Gastrocnemius medialis (tissue), 4 donors: Measurements from ENCODE around the gene CEP104. TPM values are rescaled to one million over a fixed set of nuclear protein-coding genes. Genes with fewer than 3 reads are reported as not detected.

Experiments used
- ATAC-seq, 2 donors: fragments of 150-250 bp; one replicate each; pipeline ENCODE4 v1.9.1; 2016
- DNase-seq, 2 donors: peaks; one replicate each; pipeline ENCODE4 v3.0.0-alpha.2; 2019
- H3K27ac ChIP-seq, 4 donors: fragments of 200-600 bp; sonication (generic); 1 replicate in 1 of 4; 2 replicates in 3 of 4; pipeline ENCODE4 v1.5.1; 2016 to 2018; ENCODE audit warnings: mild to moderate bottlenecking in 2 of 4, moderate library complexity in 1 of 4
- H3K27me3 ChIP-seq, 3 donors: fragments of 200-600 bp; sonication (generic) in 2 of 3; 1 replicate in 1 of 3; 2 replicates in 2 of 3; pipeline versions ENCODE4 v1.5.1 to v1.6.0; 2016 to 2019; ENCODE audit warnings: mild to moderate bottlenecking in 1 of 3, moderate library complexity in 1 of 3
- H3K36me3 ChIP-seq, 2 donors: fragments of 200-600 bp; sonication (generic) in 1 of 2; one replicate each; pipeline ENCODE4 v1.5.1; 2017 to 2018
- H3K4me1 ChIP-seq, 2 donors: fragments of 200-600 bp; sonication (generic) in 1 of 2; one replicate each; pipeline ENCODE4 v1.5.1; 2016 to 2017; ENCODE audit warnings: mild to moderate bottlenecking in 2 of 2
- H3K4me3 ChIP-seq, 4 donors: fragments of 200-600 bp; sonication (generic) in 3 of 4; 1 replicate in 1 of 4; 2 replicates in 3 of 4; pipeline ENCODE4 v1.5.1; 2016 to 2019; ENCODE audit warnings: mild to moderate bottlenecking in 2 of 4
- H3K9me3 ChIP-seq, 3 donors: fragments of 200-600 bp; sonication (generic) in 2 of 3; 1 replicate in 1 of 3; 2 replicates in 2 of 3; pipeline ENCODE4 v1.5.1; 2016 to 2019
- CTCF ChIP-seq, 5 experiments: fragments of 450-650 bp in 3 of 5; fragments of 200-600 bp in 2 of 5; sonication (generic) in 2 of 5; IDR thresholded peaks in 4 of 5; conservative IDR thresholded peaks in 1 of 5; 1 replicate in 4 of 5; 2 replicates in 1 of 5; pipeline ENCODE4 v1.5.1; 2016 to 2019; ENCODE audit warnings: antibody characterized with exemption in 5 of 5, mild to moderate bottlenecking in 3 of 5, moderate library complexity in 3 of 5
- POLR2A ChIP-seq, 2 donors: fragments of 450-650 bp; IDR thresholded peaks; one replicate each; pipeline ENCODE4 v1.6.1; 2017; ENCODE audit warnings: antibody characterized with exemption in 2 of 2, mild to moderate bottlenecking in 2 of 2, moderate library complexity in 2 of 2
- in situ Hi-C, 4 donors: fragments of 200-750 bp; cut with MboI; loops; one replicate each; pipeline versions ENCODE4 v1.15.0 to v1.8.0; 2017; ENCODE audit warnings: low sequenced_read_pairs in 4 of 4
- intact Hi-C: fragments of 100-400 bp; cut with DNase I; formaldehyde crosslinking; loops from one replicate; pipeline ENCODE4 v1.15.1; 2023; ENCODE audit warnings: low total_unique reads
- total RNA-seq, 4 donors: library from RNA; depleted of rRNA; stranded (reverse); fragments of >200 nt; gene quantifications; one replicate each; pipeline versions ENCODE4 v1.1.0 to v1.2.3, GENCODE V29; 2016

CEP104 gene
- total RNA-seq, 4 donors from 2014 or later, result 16.6 to 39.0 (median 21.9) TPM

GRCh38 chr1:3817821-3818597 is 39.0 kb downstream of the CEP104 start:
- intact Hi-C loops, result no loop called here
- Histone ChIP-seq H3K9me3 (no peaks in the 10 kb centered on the region), H3K27me3 (no peaks in the 10 kb centered on the region), H3K4me3 (no peak overlapping the region), H3K4me1 (no peaks in the 10 kb centered on the region), H3K36me3 (peaks cover 6 to 76% of the 10 kb centered on the region in 2 donors), H3K27ac (no peak overlapping the region)
- no peak for ATAC-seq
- no peak for DNase-seq
- TF ChIP-seq POLR2A (IDR thresholded peaks at IDR 0.05) (no peak), CTCF (IDR thresholded peaks at IDR 0.05 in 4 of 5, conservative IDR thresholded peaks at IDR 0.05 in 1 of 5) (no peak)
- in situ Hi-C loops, result loop anchor here in 1 of 4 donors (25.0 kb wide), 1 partner anchor 106 kb away; no protein-coding TSS in a partner anchor

- DNase-seq (no peak), ATAC-seq (no peak)
- Histone ChIP-seq H3K4me1 (no peaks in the 10 kb centered on the region), H3K27me3 (no peaks in the 10 kb centered on the region), H3K9me3 (no peaks in the 10 kb centered on the region), H3K36me3 (peaks cover 6 to 69% of the 10 kb centered on the region in 2 donors), H3K27ac (no peak overlapping the region), H3K4me3 (no peak overlapping the region)
- in situ Hi-C loops (loop anchor here in 1 of 4 donors (25.0 kb wide), 1 partner anchor 105 kb away; no protein-coding TSS in a partner anchor), intact Hi-C loops (no loop called here)
- TF ChIP-seq POLR2A (IDR thresholded peaks at IDR 0.05), result no peak
- TF ChIP-seq CTCF (IDR thresholded peaks at IDR 0.05 in 4 of 5, conservative IDR thresholded peaks at IDR 0.05 in 1 of 5), result no peak
These were observed 39.8 kb downstream of the CEP104 start for GRCh38 chr1:3817138-3817740.

- Histone ChIP-seq H3K4me3 (no peak overlapping the region), H3K4me1 (no peaks in the 10 kb centered on the region), H3K27me3 (no peaks in the 10 kb centered on the region), H3K9me3 (no peaks in the 10 kb centered on the region), H3K36me3 (peaks cover 6 to 62% of the 10 kb centered on the region in 2 donors), H3K27ac (no peak overlapping the region)
- ATAC-seq (no peak), DNase-seq (no peak)
- TF ChIP-seq CTCF (IDR thresholded peaks at IDR 0.05 in 4 of 5, conservative IDR thresholded peaks at IDR 0.05 in 1 of 5), result no peak
- no peak for TF ChIP-seq POLR2A (IDR thresholded peaks at IDR 0.05)
- intact Hi-C loops (no loop called here), in situ Hi-C loops (loop anchor here in 1 of 4 donors (25.0 kb wide), 1 partner anchor 104 kb away; no protein-coding TSS in a partner anchor)
These were observed 40.5 kb downstream of the CEP104 start for GRCh38 chr1:3816331-3817137.

- TF ChIP-seq POLR2A (IDR thresholded peaks at IDR 0.05) (no peak), CTCF (IDR thresholded peaks at IDR 0.05 in 4 of 5, conservative IDR thresholded peaks at IDR 0.05 in 1 of 5) (no peak)
- in situ Hi-C loops, result loop anchor here in 1 of 4 donors (25.0 kb wide), 1 partner anchor 103 kb away; no protein-coding TSS in a partner anchor
- DNase-seq, result no peak
- no peaks in the 10 kb centered on the region for H3K9me3 ChIP-seq
- no peak overlapping the region for H3K27ac ChIP-seq
- H3K36me3 ChIP-seq, result peaks cover 6 to 46% of the 10 kb centered on the region in 2 donors
- intact Hi-C loops, result no loop called here
- no peak overlapping the region for H3K4me3 ChIP-seq
- H3K27me3 ChIP-seq, result no peaks in the 10 kb centered on the region
- no peaks in the 10 kb centered on the region for H3K4me1 ChIP-seq
- ATAC-seq, result no peak
These were observed 42.0 kb downstream of the CEP104 start for GRCh38 chr1:3814771-3815561.
